Left colon (tissue), 2 donors: Measurements from ENCODE around the gene MESD. TPM values are rescaled to one million over a fixed set of nuclear protein-coding genes. Genes with fewer than 3 reads are reported as not detected.
A peak's percentile ranks its signal among the peaks of the same experiment; 100 is the strongest.

Source experiments
- ATAC-seq: fragments of 200-7000 bp; cut with Tn5 transposase; one replicate; pipeline ENCODE4 v1.9.1; 2020; ENCODE audit warnings: mild to moderate bottlenecking, moderate library complexity
- DNase-seq, 2 donors: peaks; one replicate each; pipeline ENCODE4 v3.0.0-alpha.2; 2020
- intact Hi-C, 2 donors: fragments of 100-400 bp; cut with DNase I in 1 of 2; cut with micrococcal nuclease in 1 of 2; formaldehyde crosslinking; loops; one replicate each; pipeline versions ENCODE4 v1.11.2 to v1.14.0; 2022; cut with DNase I, micrococcal nuclease
- long read RNA-seq: library from polyadenylated mRNA; unstranded; transcript quantifications from one replicate; pipeline ENCODE4 v2.0.0, GENCODE V29; 2021
- total RNA-seq, 2 donors: library from RNA; stranded (reverse); fragmentation: NEBNext Ultra II Directional; extraction: Animal tissue kit (Norgen Biotek cat#: 25700); gene quantifications; one replicate each; pipeline ENCODE4 v1.2.1, GENCODE V29; 2021
- donor health status: DM: no; HTN: no; CAD: no.
- donor health status: DM: yes; HTN: yes; CAD: no.

Gene MESD
- 10 to 100 TPM; 21.2 TPM for total RNA-seq
- long read RNA-seq, full-length matches to known transcripts: 104 of 109 reads
- long read RNA-seq, partial matches to known transcripts: 1 of 109 reads
- long read RNA-seq, other reads (novel, unspliced or antisense): 4 of 109 reads

GRCh38 chr15:80989518-80990478, at the start of gene MESD:
Gene MESD, minus strand, starts transcription at chr15:80989819. Its CDS starts 28 bp downstream, at chr15:80989791.
- intact Hi-C loops: loop anchor here in 1 of 2 donors (10.0 kb wide), 1 partner anchor 115 kb away; no protein-coding TSS in a partner anchor
- ATAC-seq (peak; percentile 98), DNase-seq (peak; percentile 97 to 100)

- no peak for DNase-seq
- ATAC-seq: peak; percentile 22
Observed at GRCh38 chr15:81038975-81039607, 49.5 kb upstream of the MESD start.

GRCh38 chr15:81037952-81038743, 48.5 kb upstream of the MESD start:
- intact Hi-C loops: no loop called here
- ATAC-seq: no peak
- no peak for DNase-seq

More at GRCh38 chr15:81038975-81039607, 49.5 kb upstream of the MESD start:
- intact Hi-C loops: no loop called here

- ATAC-seq (no peak), DNase-seq (no peak)
- intact Hi-C loops: no loop called here
Observed at GRCh38 chr15:81033508-81033907, 43.9 kb upstream of the MESD start.

GRCh38 chr15:81032818-81033217, 43.2 kb upstream of the MESD start:
- ATAC-seq: no peak
- DNase-seq: no peak

GRCh38 chr15:81032355-81032754, 42.7 kb upstream of the MESD start:
- ATAC-seq: no peak
- DNase-seq: no peak
- intact Hi-C loops: no loop called here

More at GRCh38 chr15:81032818-81033217, 43.2 kb upstream of the MESD start:
- intact Hi-C loops: no loop called here

GRCh38 chr15:81031203-81031602, 41.6 kb upstream of the MESD start:
- intact Hi-C loops: no loop called here
- DNase-seq (no peak), ATAC-seq (no peak)

GRCh38 chr15:81030301-81030750, 40.7 kb upstream of the MESD start:
- DNase-seq: no peak
- intact Hi-C loops: no loop called here
- ATAC-seq: no peak

GRCh38 chr15:81029414-81030300, 40.0 kb upstream of the MESD start:
- DNase-seq (no peak), ATAC-seq (no peak)
- intact Hi-C loops: no loop called here

- ATAC-seq (no peak), DNase-seq (no peak)
- intact Hi-C loops: no loop called here
Observed at GRCh38 chr15:81026836-81027599, 37.4 kb upstream of the MESD start.

GRCh38 chr15:81025721-81026370, 36.2 kb upstream of the MESD start:
- no peak for DNase-seq
- intact Hi-C loops: no loop called here
- ATAC-seq: no peak

- DNase-seq (no peak), ATAC-seq (no peak)
- intact Hi-C loops: no loop called here
Observed at GRCh38 chr15:81024936-81025335, 35.3 kb upstream of the MESD start.

- DNase-seq (no peak), ATAC-seq (no peak)
- intact Hi-C loops: no loop called here
Observed at GRCh38 chr15:81024265-81024872, 34.8 kb upstream of the MESD start.

GRCh38 chr15:81023483-81024264, 34.1 kb upstream of the MESD start:
- peak; percentile 37 for ATAC-seq
- intact Hi-C loops: no loop called here
- peak; percentile 27 to 53 for DNase-seq

- DNase-seq (no peak), ATAC-seq (no peak)
- intact Hi-C loops: no loop called here
Observed at GRCh38 chr15:81021321-81021720, 31.7 kb upstream of the MESD start.

- DNase-seq: no peak
- ATAC-seq: no peak
- intact Hi-C loops: no loop called here
Observed at GRCh38 chr15:81018197-81018596, 28.6 kb upstream of the MESD start.
